K562 (cell line): ENCODE results near the gene RERE.

Experiments
- ELF1 ChIP-seq: fragments of 200-800 bp; sonication (Bioruptor generic); IDR thresholded peaks from 2 replicates; pipeline ENCODE4 v1.6.1; 2016; ENCODE audit warnings: missing genetic modification characterization, missing compliant biosample characterization
- RNF219 ChIP-seq: fragments of 250-450 bp; sonication (Bioruptor Pico); IDR thresholded peaks from 2 replicates; pipeline ENCODE4 v1.5.0; 2022; ENCODE audit warnings: mild to moderate bottlenecking
- SUPT5H ChIP-seq: fragments of 450-650 bp; IDR thresholded peaks from 2 replicates; pipeline ENCODE4 v1.6.1; 2016
- TF ChIP-seq, protein P1 (sequence below), 3 experiments: IDR thresholded peaks in 2 of 3; conservative IDR thresholded peaks in 1 of 3; 2 replicates each; pipeline ENCODE4 v1.5.1; 2011 to 2012; ENCODE audit warnings: low read length in 3 of 3, mild to moderate bottlenecking in 3 of 3, control low read depth in 2 of 3, improper control_type of control experiment in 1 of 3, inconsistent platforms in 1 of 3, low read depth in 1 of 3, mixed read lengths in 1 of 3, moderate library complexity in 1 of 3; ENCODE audit not compliant: insufficient read depth in 2 of 3
- TF ChIP-seq, protein P2 (sequence below): fragments of 450-650 bp; IDR thresholded peaks from 2 replicates; pipeline ENCODE4 v1.6.1; 2017; ENCODE audit warnings: antibody characterized with exemption

DNA sequence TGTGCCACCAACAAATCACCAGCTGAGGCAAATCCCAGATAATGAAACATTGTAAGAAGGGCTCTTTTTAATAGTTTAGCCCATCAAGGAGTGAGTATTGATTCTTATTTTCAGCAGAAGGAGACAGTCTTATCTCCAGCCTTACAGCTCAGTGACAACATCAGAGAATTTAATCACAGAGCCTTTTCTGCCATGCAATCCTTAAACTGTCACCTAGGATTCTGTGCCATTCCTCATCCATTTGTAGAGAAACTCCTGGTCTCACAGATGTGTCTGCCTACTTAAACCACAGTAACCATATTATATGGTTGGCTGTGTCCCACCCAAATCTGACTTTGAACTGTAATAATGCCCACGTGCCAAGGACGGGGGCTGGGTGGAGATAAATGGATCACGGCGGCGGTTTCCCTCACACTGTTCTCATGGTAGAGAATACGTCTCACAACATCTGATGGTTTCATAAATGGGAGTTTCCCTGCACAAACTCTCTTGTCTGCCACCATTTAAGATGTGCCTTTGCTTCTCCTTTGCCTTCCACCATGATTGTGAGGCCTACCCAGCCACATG is 217.7 kb downstream of the RERE start:
- TF ChIP-seq, protein P1, sequence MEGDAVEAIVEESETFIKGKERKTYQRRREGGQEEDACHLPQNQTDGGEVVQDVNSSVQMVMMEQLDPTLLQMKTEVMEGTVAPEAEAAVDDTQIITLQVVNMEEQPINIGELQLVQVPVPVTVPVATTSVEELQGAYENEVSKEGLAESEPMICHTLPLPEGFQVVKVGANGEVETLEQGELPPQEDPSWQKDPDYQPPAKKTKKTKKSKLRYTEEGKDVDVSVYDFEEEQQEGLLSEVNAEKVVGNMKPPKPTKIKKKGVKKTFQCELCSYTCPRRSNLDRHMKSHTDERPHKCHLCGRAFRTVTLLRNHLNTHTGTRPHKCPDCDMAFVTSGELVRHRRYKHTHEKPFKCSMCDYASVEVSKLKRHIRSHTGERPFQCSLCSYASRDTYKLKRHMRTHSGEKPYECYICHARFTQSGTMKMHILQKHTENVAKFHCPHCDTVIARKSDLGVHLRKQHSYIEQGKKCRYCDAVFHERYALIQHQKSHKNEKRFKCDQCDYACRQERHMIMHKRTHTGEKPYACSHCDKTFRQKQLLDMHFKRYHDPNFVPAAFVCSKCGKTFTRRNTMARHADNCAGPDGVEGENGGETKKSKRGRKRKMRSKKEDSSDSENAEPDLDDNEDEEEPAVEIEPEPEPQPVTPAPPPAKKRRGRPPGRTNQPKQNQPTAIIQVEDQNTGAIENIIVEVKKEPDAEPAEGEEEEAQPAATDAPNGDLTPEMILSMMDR (IDR thresholded peaks at IDR 0.05 in 2 of 3, conservative IDR thresholded peaks at IDR 0.05 in 1 of 3; ENCODE audit: insufficient read depth in 2 of 3, low read depth in 1 of 3, low read length in 3 of 3), result no peak
- TF ChIP-seq ELF1 (tag) (no peak), SUPT5H (no peak), RNF219 (CRISPR knock-in tag) (no peak)
- TF ChIP-seq, protein P2, sequence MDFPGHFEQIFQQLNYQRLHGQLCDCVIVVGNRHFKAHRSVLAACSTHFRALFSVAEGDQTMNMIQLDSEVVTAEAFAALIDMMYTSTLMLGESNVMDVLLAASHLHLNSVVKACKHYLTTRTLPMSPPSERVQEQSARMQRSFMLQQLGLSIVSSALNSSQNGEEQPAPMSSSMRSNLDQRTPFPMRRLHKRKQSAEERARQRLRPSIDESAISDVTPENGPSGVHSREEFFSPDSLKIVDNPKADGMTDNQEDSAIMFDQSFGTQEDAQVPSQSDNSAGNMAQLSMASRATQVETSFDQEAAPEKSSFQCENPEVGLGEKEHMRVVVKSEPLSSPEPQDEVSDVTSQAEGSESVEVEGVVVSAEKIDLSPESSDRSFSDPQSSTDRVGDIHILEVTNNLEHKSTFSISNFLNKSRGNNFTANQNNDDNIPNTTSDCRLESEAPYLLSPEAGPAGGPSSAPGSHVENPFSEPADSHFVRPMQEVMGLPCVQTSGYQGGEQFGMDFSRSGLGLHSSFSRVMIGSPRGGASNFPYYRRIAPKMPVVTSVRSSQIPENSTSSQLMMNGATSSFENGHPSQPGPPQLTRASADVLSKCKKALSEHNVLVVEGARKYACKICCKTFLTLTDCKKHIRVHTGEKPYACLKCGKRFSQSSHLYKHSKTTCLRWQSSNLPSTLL, result no peak
